ENCODE results near the gene ANKDD1A.

The ANKDD1A gene

GRCh38 chr15:64989416-64990167, 77.9 kb downstream of the ANKDD1A start, which contains the start of gene SPG21 (continued):
- TF ChIP-seq ZNF518A (tag by site-specific recombination; conservative IDR thresholded peaks at IDR 0.05; ENCODE audit: low read depth) (no peak), ZNF701 (tag by site-specific recombination; IDR thresholded peaks at IDR 0.05) (no peak), ZNF335 (tag by site-specific recombination; conservative IDR thresholded peaks at IDR 0.05) (peak; percentile 93), ZBTB1 (tag by site-specific recombination; IDR thresholded peaks at IDR 0.05) (no peak; the same call in 1 of the 2 replicates), ZBTB20 (tag by site-specific recombination; IDR thresholded peaks at IDR 0.05) (peak; percentile 81), PRDM10 (tag by site-specific recombination; IDR thresholded peaks at IDR 0.05) (peak; percentile 18), ZNF148 (tag by site-specific recombination; IDR thresholded peaks at IDR 0.05; ENCODE audit: borderline replicate concordance) (no peak), ZNF354C (tag by site-specific recombination; IDR thresholded peaks at IDR 0.05; ENCODE audit: borderline replicate concordance, low read depth) (no peak), ZNF2 (tag by site-specific recombination; IDR thresholded peaks at IDR 0.05) (peak; percentile 44), GFI1B (tag by site-specific recombination; IDR thresholded peaks at IDR 0.05) (no peak), ZNF157 (tag by site-specific recombination; IDR thresholded peaks at IDR 0.05) (no peak), HOXA7 (CRISPR knock-in tag; IDR thresholded peaks at IDR 0.05; ENCODE audit: borderline replicate concordance) (no peak), ZNF398 (tag by site-specific recombination; IDR thresholded peaks at IDR 0.05) (peak; percentile 40; the same call in 1 of the 2 replicates), ZFP3 (tag by site-specific recombination; IDR thresholded peaks at IDR 0.05; ENCODE audit: low read depth) (no peak), ZNF560 (tag by site-specific recombination; IDR thresholded peaks at IDR 0.05; ENCODE audit: borderline replicate concordance) (no peak), ZNF777 (tag by site-specific recombination; IDR thresholded peaks at IDR 0.05; ENCODE audit: borderline replicate concordance) (peak; percentile 79; the same call in 1 of the 2 replicates), KLF8 (tag by site-specific recombination; IDR thresholded peaks at IDR 0.05) (peak; percentile 43; the same call in 1 of the 2 replicates), ZNF24 (tag by site-specific recombination; IDR thresholded peaks at IDR 0.05) (peak; percentile 42; the same call in 1 of the 2 replicates), ZNF596 (tag by site-specific recombination; IDR thresholded peaks at IDR 0.05) (0 out of 2 replicates have a peak, but pooled peaks have one; percentile 41), ZNF571 (tag by site-specific recombination; IDR thresholded peaks at IDR 0.05) (no peak), ZNF473 (tag by site-specific recombination; IDR thresholded peaks at IDR 0.05) (no peak), ZNF324 (tag by site-specific recombination; IDR thresholded peaks at IDR 0.05) (peak; percentile 56; the same call in 1 of the 2 replicates), ZNF280C (tag by site-specific recombination; IDR thresholded peaks at IDR 0.05) (no peak), SALL2 (tag by site-specific recombination; IDR thresholded peaks at IDR 0.05; ENCODE audit: borderline replicate concordance) (0 out of 2 replicates have a peak, but pooled peaks have one; percentile 34)

Measured in HEK293 (cell line).